Fibroblast of lung (primary cell): ENCODE measurements around the gene DDX42. TPM values are rescaled to one million over a fixed set of nuclear protein-coding genes. Genes with fewer than 3 reads are reported as not detected.

ENCODE experiments used
- DNase-seq, 2 donors: peaks; one replicate each; pipeline versions ENCODE4 v3.0.0 to v3.0.0-alpha.2; 2010; ENCODE audit warnings: low read depth in 2 of 2
- H2AFZ ChIP-seq: 2 replicates; pipeline ENCODE4 v1.5.1; 2012; ENCODE audit warnings: low read length, control low read depth, inconsistent platforms
- H3K27ac ChIP-seq: 2 replicates; pipeline ENCODE4 v1.5.1; 2011; ENCODE audit warnings: low read length, control low read depth; ENCODE audit not compliant: insufficient read depth
- H3K27me3 ChIP-seq: 2 replicates; pipeline ENCODE4 v1.5.1; 2011; ENCODE audit warnings: mild to moderate bottlenecking, low read length; ENCODE audit not compliant: control insufficient read depth, insufficient read depth
- H3K36me3 ChIP-seq: 2 replicates; pipeline ENCODE4 v1.5.1; 2011; ENCODE audit warnings: low read length; ENCODE audit not compliant: control insufficient read depth, insufficient read depth
- H3K4me1 ChIP-seq: 2 replicates; pipeline ENCODE4 v1.5.1; 2011; ENCODE audit warnings: low read length; ENCODE audit not compliant: control insufficient read depth, insufficient read depth; ENCODE audit errors: extremely low read depth
- H3K4me2 ChIP-seq: 2 replicates; pipeline ENCODE4 v1.5.1; 2011; ENCODE audit warnings: low read length, control low read depth; ENCODE audit not compliant: insufficient read depth; ENCODE audit errors: extremely low read depth
- H3K4me3 ChIP-seq, 4 experiments: fragments of 200-600 bp in 1 of 4; sonication (generic) in 1 of 4; replicated peaks in 1 of 4; 2 replicates each; pipeline ENCODE4 v1.5.1; 2011 to 2016; ENCODE audit warnings: low read length in 4 of 4, low read depth in 3 of 4, mild to moderate bottlenecking in 3 of 4, control low read depth in 2 of 4, inconsistent platforms in 1 of 4, mixed read lengths in 1 of 4; ENCODE audit not compliant: insufficient read depth in 1 of 4; ENCODE audit errors: control extremely low read depth in 1 of 4
- H3K79me2 ChIP-seq: 2 replicates; pipeline ENCODE4 v1.5.1; 2012; ENCODE audit warnings: mild to moderate bottlenecking, low read length, inconsistent platforms; ENCODE audit not compliant: control insufficient read depth, insufficient read depth
- H3K9ac ChIP-seq: 2 replicates; pipeline ENCODE4 v1.5.1; 2011; ENCODE audit warnings: mild to moderate bottlenecking, low read length, control low read depth; ENCODE audit not compliant: insufficient read depth
- H3K9me3 ChIP-seq: 2 replicates; pipeline ENCODE4 v1.5.1; 2012; ENCODE audit warnings: low read depth, low read length; ENCODE audit not compliant: control insufficient read depth, insufficient read depth
- H4K20me1 ChIP-seq: 2 replicates; pipeline ENCODE4 v1.5.1; 2011; ENCODE audit warnings: low read length; ENCODE audit not compliant: control insufficient read depth, insufficient read depth; ENCODE audit errors: extremely low read depth
- EZH2 ChIP-seq: IDR thresholded peaks from 2 replicates; pipeline ENCODE4 v1.5.1; 2012; ENCODE audit warnings: low read length, control low read depth, mild to moderate bottlenecking; ENCODE audit errors: missing control alignments
- polyA plus RNA-seq, 2 donors: library from polyadenylated mRNA; depleted of rRNA in 1 of 2; stranded (reverse) in 1 of 2; unstranded in 1 of 2; fragments of >200 nt; gene quantifications; 2 replicates each; pipeline ENCODE4 v1.2.1, GENCODE V29; 2011 to 2012; ENCODE audit warnings: missing spikeins in 1 of 2
- total RNA-seq: library from RNA; depleted of rRNA; stranded (reverse); fragments of >200 nt; gene quantifications from 2 replicates; pipeline ENCODE4 v1.2.1, GENCODE V29; 2014
- TF ChIP-seq, protein P1 (sequence below), 2 donors: IDR thresholded peaks in 1 of 2; conservative IDR thresholded peaks in 1 of 2; 1 replicate in 1 of 2; 2 replicates in 1 of 2; pipeline ENCODE4 v1.5.1; 2011 to 2012; ENCODE audit warnings: low read length in 2 of 2, control low read depth in 1 of 2, inconsistent platforms in 1 of 2, low read depth in 1 of 2, mild to moderate bottlenecking in 1 of 2

Gene DDX42
- total and polyA plus RNA-seq, 2 donors (not counting 1 experiment from before 2014, with no cell fraction given) = 61.8 to 81.5 TPM

DNA sequence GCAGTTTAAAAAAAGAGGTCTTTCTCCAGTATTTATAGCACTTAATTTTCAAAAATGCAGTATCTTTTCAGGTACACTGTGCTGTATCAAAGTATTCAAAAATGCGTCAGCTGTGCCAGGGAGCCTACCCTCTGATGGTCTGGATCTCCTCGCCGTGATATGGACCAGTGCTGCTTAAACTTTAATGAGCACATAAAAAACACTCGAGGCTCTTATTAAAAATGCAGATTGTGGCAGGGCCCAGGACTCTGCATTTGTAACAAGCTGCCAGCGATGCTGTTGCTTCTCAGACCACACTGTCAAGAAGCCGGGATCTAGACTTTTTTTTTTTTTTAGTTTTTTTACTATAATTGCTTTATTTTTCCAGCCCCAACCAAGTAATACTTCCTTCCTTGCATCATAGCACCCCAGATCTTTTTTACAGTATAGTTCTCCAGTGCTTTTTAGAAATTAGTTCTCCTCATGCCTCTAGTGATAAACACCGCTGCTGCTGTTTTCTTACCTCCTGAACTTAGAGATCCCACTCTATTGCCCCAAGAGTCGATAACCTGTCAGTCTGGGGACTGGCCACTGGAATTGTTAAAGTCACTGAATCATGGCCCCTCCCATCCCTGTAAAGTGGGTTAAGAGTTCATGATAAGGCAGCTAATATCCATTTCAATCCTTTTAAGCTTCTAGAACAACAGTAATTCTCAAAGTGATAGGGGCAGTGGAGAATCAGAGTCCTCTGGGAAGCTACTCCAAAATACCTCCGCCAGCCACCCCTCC lies 70.1 kb downstream of the DDX42 start:
- no peaks in the 10 kb centered on the region for H4K20me1 ChIP-seq
- DNase-seq = no peak
- no peak overlapping the region for H3K9ac ChIP-seq
- H3K79me2 ChIP-seq = peaks cover 28% of the 10 kb centered on the region
- H3K4me2 ChIP-seq = no peak overlapping the region
- no peaks in the 10 kb centered on the region for H3K27me3 ChIP-seq
- TF ChIP-seq, protein P1, sequence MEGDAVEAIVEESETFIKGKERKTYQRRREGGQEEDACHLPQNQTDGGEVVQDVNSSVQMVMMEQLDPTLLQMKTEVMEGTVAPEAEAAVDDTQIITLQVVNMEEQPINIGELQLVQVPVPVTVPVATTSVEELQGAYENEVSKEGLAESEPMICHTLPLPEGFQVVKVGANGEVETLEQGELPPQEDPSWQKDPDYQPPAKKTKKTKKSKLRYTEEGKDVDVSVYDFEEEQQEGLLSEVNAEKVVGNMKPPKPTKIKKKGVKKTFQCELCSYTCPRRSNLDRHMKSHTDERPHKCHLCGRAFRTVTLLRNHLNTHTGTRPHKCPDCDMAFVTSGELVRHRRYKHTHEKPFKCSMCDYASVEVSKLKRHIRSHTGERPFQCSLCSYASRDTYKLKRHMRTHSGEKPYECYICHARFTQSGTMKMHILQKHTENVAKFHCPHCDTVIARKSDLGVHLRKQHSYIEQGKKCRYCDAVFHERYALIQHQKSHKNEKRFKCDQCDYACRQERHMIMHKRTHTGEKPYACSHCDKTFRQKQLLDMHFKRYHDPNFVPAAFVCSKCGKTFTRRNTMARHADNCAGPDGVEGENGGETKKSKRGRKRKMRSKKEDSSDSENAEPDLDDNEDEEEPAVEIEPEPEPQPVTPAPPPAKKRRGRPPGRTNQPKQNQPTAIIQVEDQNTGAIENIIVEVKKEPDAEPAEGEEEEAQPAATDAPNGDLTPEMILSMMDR (conservative IDR thresholded peaks at IDR 0.05 in 1 of 2, IDR thresholded peaks at IDR 0.05 in 1 of 2; ENCODE audit: low read depth in 1 of 2, low read length in 2 of 2) = no peak
- no peak for TF ChIP-seq EZH2
- H3K36me3 ChIP-seq = no peaks in the 10 kb centered on the region
- peak overlapping the region in 2 of 4 experiments; percentile 54 to 83 for H3K4me3 ChIP-seq
- no peaks in the 10 kb centered on the region for H3K9me3 ChIP-seq
- H3K4me1 ChIP-seq = peaks cover 11% of the 10 kb centered on the region
- no peak overlapping the region for H2AFZ ChIP-seq
- H3K27ac ChIP-seq = peak overlapping the region; percentile 80

DNA sequence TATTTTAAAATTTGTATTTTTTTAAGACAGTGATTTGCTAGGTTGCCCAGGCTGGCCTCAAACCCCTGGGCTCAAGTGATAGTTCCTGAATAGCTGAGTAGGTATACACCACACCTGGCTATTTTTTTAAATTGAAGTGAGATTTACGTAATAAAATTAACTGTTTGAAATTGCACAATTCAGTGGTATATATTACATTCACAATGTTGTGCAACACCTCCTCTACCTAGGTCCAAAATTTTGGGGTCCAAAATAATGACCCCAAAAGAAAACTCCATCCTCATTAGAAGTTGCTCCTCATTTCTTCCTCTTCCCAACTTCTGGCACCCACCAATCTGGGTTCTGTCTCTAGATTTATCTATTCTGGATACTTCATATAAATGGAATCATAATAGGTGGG lies 71.5 kb downstream of the DDX42 start:
- H3K9me3 ChIP-seq = no peaks in the 10 kb centered on the region
- H2AFZ ChIP-seq = no peak overlapping the region
- TF ChIP-seq EZH2 = no peak
- TF ChIP-seq, protein P1 (conservative IDR thresholded peaks at IDR 0.05 in 1 of 2, IDR thresholded peaks at IDR 0.05 in 1 of 2; ENCODE audit: low read depth in 1 of 2, low read length in 2 of 2) = no peak
- no peak overlapping the region for H3K4me2 ChIP-seq
- H4K20me1 ChIP-seq = no peaks in the 10 kb centered on the region
- no peaks in the 10 kb centered on the region for H3K36me3 ChIP-seq
- H3K4me1 ChIP-seq = peaks cover 7% of the 10 kb centered on the region
- H3K9ac ChIP-seq = no peak overlapping the region
- no peak for DNase-seq
- peaks cover 16% of the 10 kb centered on the region for H3K79me2 ChIP-seq
- H3K27me3 ChIP-seq = no peaks in the 10 kb centered on the region
- no peak overlapping the region for H3K4me3 ChIP-seq
- H3K27ac ChIP-seq = no peak overlapping the region

DNA sequence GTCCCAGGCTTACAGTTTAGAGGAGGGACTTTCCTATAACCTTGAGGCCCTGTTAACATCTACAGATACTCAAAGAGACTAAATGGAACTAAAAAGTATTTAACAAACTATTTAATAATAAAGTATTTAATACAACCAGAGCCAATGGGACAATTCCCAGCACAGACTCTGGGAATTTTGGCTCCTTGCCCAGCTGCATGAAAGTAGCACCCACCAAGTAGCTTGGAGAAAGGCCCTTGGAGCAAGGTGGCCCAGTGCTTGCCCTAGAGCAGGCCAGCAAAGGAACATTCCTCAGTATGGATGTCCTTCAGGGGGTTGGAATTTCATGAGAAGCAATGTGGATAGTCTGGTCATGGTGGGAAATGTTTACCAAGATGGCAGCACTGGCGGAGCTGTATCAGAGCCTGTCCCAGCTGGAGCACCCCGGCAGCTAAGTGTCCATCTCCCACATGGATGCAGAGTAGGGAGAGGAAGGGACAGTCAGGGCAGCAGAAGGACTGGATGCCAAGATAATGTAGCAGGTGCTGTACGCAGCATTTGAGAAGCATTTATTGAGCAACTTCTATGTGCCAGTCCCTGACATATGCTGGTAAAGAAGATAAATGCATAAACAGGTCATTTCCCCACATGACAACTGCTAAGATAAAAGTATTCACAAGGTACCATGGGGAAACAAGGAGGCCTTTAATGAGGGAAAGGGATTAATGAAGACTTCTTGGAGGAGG lies 73.7 kb downstream of the DDX42 start:
- H3K27ac ChIP-seq = no peak overlapping the region
- no peaks in the 10 kb centered on the region for H3K27me3 ChIP-seq
- no peak for TF ChIP-seq EZH2
- TF ChIP-seq, protein P1 (conservative IDR thresholded peaks at IDR 0.05 in 1 of 2, IDR thresholded peaks at IDR 0.05 in 1 of 2; ENCODE audit: low read depth in 1 of 2, low read length in 2 of 2) = no peak
- H3K4me2 ChIP-seq = no peak overlapping the region
- H3K4me1 ChIP-seq = peaks cover 3% of the 10 kb centered on the region
- H3K36me3 ChIP-seq = no peaks in the 10 kb centered on the region
- DNase-seq = no peak
- H4K20me1 ChIP-seq = no peaks in the 10 kb centered on the region
- no peaks in the 10 kb centered on the region for H3K9me3 ChIP-seq
- no peak overlapping the region for H3K4me3 ChIP-seq
- no peak overlapping the region for H2AFZ ChIP-seq
- H3K79me2 ChIP-seq = no peaks in the 10 kb centered on the region
- H3K9ac ChIP-seq = no peak overlapping the region
